Glutamatergic neuron (in vitro differentiated cells): ENCODE measurements around the gene HOXB5. TPM values are rescaled to one million over a fixed set of nuclear protein-coding genes. Genes with fewer than 3 reads are reported as not detected.

Source experiments
- DNase-seq: peaks from one replicate; pipeline ENCODE4 v3.0.0; 2022
- H3K27ac Mint-ChIP-seq: one replicate; pipeline ENCODE4 v1.8.0; 2020; ENCODE audit warnings: mild to moderate bottlenecking, mixed read lengths, inconsistent platforms; ENCODE audit not compliant: unreplicated experiment
- H3K27me3 Mint-ChIP-seq: one replicate; pipeline ENCODE4 v1.8.0; 2020; ENCODE audit warnings: mild to moderate bottlenecking, moderate library complexity, mixed read lengths, inconsistent platforms; ENCODE audit not compliant: unreplicated experiment
- H3K36me3 Mint-ChIP-seq: one replicate; pipeline ENCODE4 v1.8.0; 2020; ENCODE audit warnings: mild to moderate bottlenecking, mixed read lengths, inconsistent platforms; ENCODE audit not compliant: unreplicated experiment
- H3K4me1 Mint-ChIP-seq: one replicate; pipeline ENCODE4 v1.8.0; 2020; ENCODE audit warnings: mild to moderate bottlenecking, low read depth, mixed read lengths, inconsistent platforms; ENCODE audit not compliant: unreplicated experiment
- H3K4me3 Mint-ChIP-seq: one replicate; pipeline ENCODE4 v1.8.0; 2020; ENCODE audit warnings: mild to moderate bottlenecking, mixed read lengths, inconsistent platforms; ENCODE audit not compliant: unreplicated experiment
- H3K9me3 Mint-ChIP-seq: one replicate; pipeline ENCODE4 v1.8.0; 2020; ENCODE audit warnings: mild to moderate bottlenecking, moderate library complexity, mixed read lengths, inconsistent platforms; ENCODE audit not compliant: unreplicated experiment
- total RNA-seq: library from RNA; stranded (reverse); fragmentation: NEBNext Ultra II Directional; extraction: Animal tissue kit (Norgen Biotek cat#: 25700); gene quantifications from one replicate; pipeline ENCODE4 v1.2.1, GENCODE V29; 2021; ENCODE audit not compliant: unreplicated experiment
- TF ChIP-seq, protein P1 (sequence below): fragments of 200-600 bp; sonication (generic); IDR thresholded peaks from one replicate; pipeline ENCODE4 v1.5.0; 2021; ENCODE audit not compliant: partially characterized antibody, unreplicated experiment

The HOXB5 gene
- total RNA-seq, 1 donor from 2014 or later: not detected

DNA sequence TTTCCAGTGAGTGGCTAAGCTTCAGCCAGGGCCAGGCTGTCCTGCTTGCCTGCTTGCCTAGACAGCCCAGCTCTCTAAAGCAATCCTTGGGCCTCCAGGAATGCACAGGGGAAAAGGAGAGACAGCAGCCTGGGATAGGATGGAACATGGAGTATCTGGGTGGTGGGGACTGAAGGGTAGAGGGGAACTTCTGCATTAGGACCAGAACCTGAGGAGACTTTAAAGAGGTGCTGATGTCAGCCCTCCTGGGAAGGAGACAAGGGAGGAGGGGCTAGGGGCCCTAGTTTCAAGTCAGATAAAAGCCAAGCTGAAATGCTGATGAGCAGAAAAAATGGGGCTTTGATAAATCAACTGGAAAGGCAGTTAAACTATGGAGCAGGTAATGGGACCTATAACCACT lies 15.5 kb upstream of the HOXB5 start:
- Mint-ChIP-seq H3K36me3 (no peaks in the 10 kb centered on the region), H3K9me3 (peaks cover 23% of the 10 kb centered on the region), H3K4me1 (peaks cover 3% of the 10 kb centered on the region), H3K27ac (no peak overlapping the region), H3K4me3 (no peak overlapping the region), H3K27me3 (peaks cover 49% of the 10 kb centered on the region)
- no peak for DNase-seq
- TF ChIP-seq, protein P1, sequence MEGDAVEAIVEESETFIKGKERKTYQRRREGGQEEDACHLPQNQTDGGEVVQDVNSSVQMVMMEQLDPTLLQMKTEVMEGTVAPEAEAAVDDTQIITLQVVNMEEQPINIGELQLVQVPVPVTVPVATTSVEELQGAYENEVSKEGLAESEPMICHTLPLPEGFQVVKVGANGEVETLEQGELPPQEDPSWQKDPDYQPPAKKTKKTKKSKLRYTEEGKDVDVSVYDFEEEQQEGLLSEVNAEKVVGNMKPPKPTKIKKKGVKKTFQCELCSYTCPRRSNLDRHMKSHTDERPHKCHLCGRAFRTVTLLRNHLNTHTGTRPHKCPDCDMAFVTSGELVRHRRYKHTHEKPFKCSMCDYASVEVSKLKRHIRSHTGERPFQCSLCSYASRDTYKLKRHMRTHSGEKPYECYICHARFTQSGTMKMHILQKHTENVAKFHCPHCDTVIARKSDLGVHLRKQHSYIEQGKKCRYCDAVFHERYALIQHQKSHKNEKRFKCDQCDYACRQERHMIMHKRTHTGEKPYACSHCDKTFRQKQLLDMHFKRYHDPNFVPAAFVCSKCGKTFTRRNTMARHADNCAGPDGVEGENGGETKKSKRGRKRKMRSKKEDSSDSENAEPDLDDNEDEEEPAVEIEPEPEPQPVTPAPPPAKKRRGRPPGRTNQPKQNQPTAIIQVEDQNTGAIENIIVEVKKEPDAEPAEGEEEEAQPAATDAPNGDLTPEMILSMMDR: no peak

DNA sequence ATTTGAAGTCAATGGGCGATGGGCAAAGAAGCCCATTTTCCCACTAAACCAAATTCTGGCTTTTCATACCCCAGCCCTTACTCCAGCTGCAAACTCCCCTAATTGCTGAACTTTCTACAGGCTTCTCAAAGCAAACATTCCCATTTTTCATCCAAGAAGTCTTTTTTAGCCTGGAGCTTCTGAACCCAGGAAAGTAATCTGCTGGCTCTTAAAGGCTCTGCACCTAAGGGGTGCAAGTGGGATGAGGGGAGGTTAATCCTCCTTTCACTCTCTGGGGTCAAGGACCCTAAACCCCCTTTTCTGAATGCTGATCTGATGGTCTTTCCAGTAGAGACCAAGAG lies 14.9 kb upstream of the HOXB5 start:
- peaks cover 2% of the 10 kb centered on the region for H3K4me1 Mint-ChIP-seq
- H3K27ac Mint-ChIP-seq: no peak overlapping the region
- TF ChIP-seq, protein P1: no peak
- peaks cover 23% of the 10 kb centered on the region for H3K9me3 Mint-ChIP-seq
- no peak overlapping the region for H3K4me3 Mint-ChIP-seq
- H3K27me3 Mint-ChIP-seq: peaks cover 50% of the 10 kb centered on the region
- no peaks in the 10 kb centered on the region for H3K36me3 Mint-ChIP-seq
- no peak for DNase-seq

DNA sequence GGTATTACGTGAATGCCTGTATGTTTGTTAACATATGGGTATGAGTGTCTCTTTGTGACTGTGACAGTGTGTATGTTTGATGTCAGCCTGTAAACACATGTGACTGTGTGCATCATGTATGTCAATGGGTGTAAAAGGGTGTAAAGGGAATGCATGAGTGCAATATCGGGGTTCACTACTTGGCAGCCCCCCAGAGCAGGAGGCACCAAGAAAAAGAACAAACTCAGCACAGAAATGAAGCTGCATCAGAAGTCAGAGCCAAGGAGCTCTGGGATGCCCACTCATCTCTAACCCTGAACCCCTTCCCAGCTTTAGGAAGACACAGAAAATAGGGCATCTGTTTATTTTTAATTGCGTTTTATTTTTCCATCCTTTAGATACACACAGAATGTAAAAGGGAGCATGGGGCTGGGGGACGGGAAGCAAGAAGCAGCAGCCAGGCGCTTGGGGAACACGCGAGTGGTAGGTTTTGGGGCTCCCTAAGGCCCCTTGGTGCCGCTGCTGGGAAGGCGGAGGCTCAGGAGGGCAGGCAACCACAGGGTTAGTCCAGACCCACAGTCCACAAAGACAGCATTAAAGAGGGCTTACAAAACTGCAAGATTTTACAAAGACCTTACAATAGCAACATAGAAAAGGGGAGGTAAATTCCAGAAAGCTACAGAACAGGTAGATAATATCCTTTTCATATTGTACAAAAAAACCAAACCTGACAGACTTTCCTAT lies 13.5 kb upstream of the HOXB5 start:
- H3K27ac Mint-ChIP-seq: no peak overlapping the region
- no peaks in the 10 kb centered on the region for H3K4me1 Mint-ChIP-seq
- DNase-seq: no peak
- peaks cover 29% of the 10 kb centered on the region for H3K9me3 Mint-ChIP-seq
- peaks cover 53% of the 10 kb centered on the region for H3K27me3 Mint-ChIP-seq
- TF ChIP-seq, protein P1: no peak
- no peaks in the 10 kb centered on the region for H3K36me3 Mint-ChIP-seq
- no peak overlapping the region for H3K4me3 Mint-ChIP-seq

DNA sequence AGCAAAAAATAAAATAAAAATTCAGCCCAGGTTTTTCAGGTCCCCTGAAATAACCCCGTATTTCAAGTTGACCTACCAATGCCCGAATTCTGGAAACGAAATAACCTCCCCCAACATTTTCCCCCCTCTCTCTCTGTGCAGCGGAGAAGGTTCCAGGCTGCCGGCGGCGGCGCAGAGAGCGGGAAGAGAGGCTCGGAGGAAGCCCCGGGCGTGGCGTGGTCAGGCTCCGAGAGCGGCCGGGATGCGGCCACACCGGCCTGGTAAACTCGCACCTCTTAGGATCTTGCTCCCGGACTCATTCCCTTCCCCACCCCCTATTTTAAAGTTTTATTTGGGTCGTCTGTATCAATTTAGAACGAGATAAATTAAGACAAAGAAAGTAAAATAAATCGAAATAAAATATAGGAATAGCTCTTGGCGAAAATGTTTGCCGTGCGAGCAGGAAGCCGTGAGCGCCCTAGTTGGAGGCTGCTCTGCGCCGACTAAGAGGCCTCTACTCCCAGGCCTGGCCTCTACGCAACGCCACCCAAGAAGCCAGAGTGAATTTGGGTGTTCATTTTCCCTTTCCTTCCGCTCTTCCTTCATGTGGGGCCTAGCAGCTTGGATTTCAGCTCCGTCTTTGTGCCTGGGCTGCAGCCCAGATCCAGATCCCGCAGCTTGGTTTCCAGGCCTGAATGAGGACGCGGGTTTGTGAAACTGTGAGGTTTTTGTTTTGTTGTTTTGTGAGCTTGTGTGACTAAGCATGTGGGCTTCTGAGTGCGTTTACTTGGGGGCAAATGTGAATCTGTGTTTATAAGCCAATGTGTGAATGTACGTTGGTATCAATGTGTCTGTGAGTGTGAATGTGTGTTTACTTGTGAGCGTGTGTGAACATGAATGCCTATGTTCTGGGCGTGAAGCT lies 12.7 kb upstream of the HOXB5 start:
- no peaks in the 10 kb centered on the region for H3K4me1 Mint-ChIP-seq
- no peak overlapping the region for H3K4me3 Mint-ChIP-seq
- TF ChIP-seq, protein P1: no peak
- peaks cover 48% of the 10 kb centered on the region for H3K27me3 Mint-ChIP-seq
- peaks cover 29% of the 10 kb centered on the region for H3K9me3 Mint-ChIP-seq
- no peaks in the 10 kb centered on the region for H3K36me3 Mint-ChIP-seq
- no peak overlapping the region for H3K27ac Mint-ChIP-seq
- no peak for DNase-seq
